IMR-90 (cell line): ENCODE results near the gene MAFF. TPM values are rescaled to one million over a fixed set of nuclear protein-coding genes. Genes with fewer than 3 reads are reported as not detected.

Experiments
- ATAC-seq: fragments of 200-7000 bp; cut with Tn5 transposase; 2 replicates; pipeline ENCODE4 v1.9.1; 2020; ENCODE audit warnings: low read depth, mild to moderate bottlenecking, moderate library complexity
- BruUV-seq: library from RNA; stranded (reverse); fragments of 400-500 nt; replicated peaks from 2 replicates; lab custom pipeline; 2021; lab: Mats Ljungman, UMichigan
- CTCF ChIA-PET: fragments of 300-600 bp; formaldehyde crosslinking; extraction: SDS; loops from one replicate; lab custom pipeline; 2021; ENCODE audit warnings: antibody characterized with exemption; lab: Yijun Ruan, JAX
- POLR2A ChIA-PET: fragments of 300-600 bp; sonication (Branson Sonifier 250); formaldehyde crosslinking; loops from one replicate; lab custom pipeline; 2022; ENCODE audit warnings: antibody characterized with exemption; ENCODE audit not compliant: unreplicated experiment; lab: Charles Lee
- DNase-seq: peaks from one replicate; pipeline ENCODE4 v3.0.0; 2013
- H2AFZ ChIP-seq: replicated peaks from 2 replicates; pipeline ENCODE3; 2013; ENCODE audit warnings: low read length, mild to moderate bottlenecking; ENCODE audit not compliant: poor library complexity
- H2AK5ac ChIP-seq: 2 replicates; pipeline ENCODE4 v1.6.1; 2013; ENCODE audit warnings: low read depth, low read length, inconsistent platforms
- H2AK9ac ChIP-seq: replicated peaks from 2 replicates; pipeline ENCODE3; 2013; ENCODE audit warnings: mild to moderate bottlenecking, low read depth, low read length, moderate library complexity; ENCODE audit not compliant: poor library complexity
- H2BK120ac ChIP-seq: 2 replicates; pipeline ENCODE4 v1.6.1; 2013; ENCODE audit warnings: low read depth, low read length, inconsistent platforms
- H2BK15ac ChIP-seq: 3 replicates; pipeline ENCODE4 v1.6.1; 2013; ENCODE audit warnings: low read depth, low read length, inconsistent platforms
- H2BK20ac ChIP-seq: 2 replicates; pipeline ENCODE4 v1.6.1; 2013; ENCODE audit warnings: low read depth, mild to moderate bottlenecking, inconsistent platforms, low read length, moderate library complexity
- H2BK5ac ChIP-seq: 2 replicates; pipeline ENCODE4 v1.6.1; 2013; ENCODE audit warnings: mild to moderate bottlenecking, low read depth, low read length, inconsistent platforms; ENCODE audit not compliant: poor library complexity, severe bottlenecking
- H3K14ac ChIP-seq: replicated peaks from 2 replicates; pipeline ENCODE4 v1.6.1; 2013; ENCODE audit warnings: low read depth, low read length, inconsistent platforms
- H3K18ac ChIP-seq: 2 replicates; pipeline ENCODE4 v1.6.1; 2013; ENCODE audit warnings: low read depth, low read length, control low read depth
- H3K23ac ChIP-seq: 2 replicates; pipeline ENCODE4 v1.6.1; 2013; ENCODE audit warnings: low read depth, low read length, inconsistent platforms
- H3K27ac ChIP-seq: 2 replicates; pipeline ENCODE4 v1.5.1; 2013; ENCODE audit warnings: mild to moderate bottlenecking, control low read depth, low read length; ENCODE audit not compliant: insufficient read depth
- H3K27me3 ChIP-seq: 2 replicates; pipeline ENCODE4 v1.6.1; 2013; ENCODE audit warnings: low read length; ENCODE audit not compliant: control insufficient read depth, insufficient read depth
- H3K36me3 ChIP-seq: 2 replicates; pipeline ENCODE4 v1.6.1; 2013; ENCODE audit warnings: low read length, mixed read lengths; ENCODE audit not compliant: control insufficient read depth, insufficient read depth
- H3K4ac ChIP-seq: 2 replicates; pipeline ENCODE4 v1.6.1; 2013; ENCODE audit warnings: low read depth, low read length, inconsistent platforms
- H3K4me1 ChIP-seq: 2 replicates; pipeline ENCODE4 v1.6.1; 2013; ENCODE audit warnings: low read length, mixed read lengths; ENCODE audit not compliant: control insufficient read depth, insufficient read depth
- H3K4me2 ChIP-seq: 2 replicates; pipeline ENCODE4 v1.6.1; 2013; ENCODE audit warnings: low read depth, mild to moderate bottlenecking, control low read depth, low read length, moderate library complexity
- H3K4me3 ChIP-seq: 2 replicates; pipeline ENCODE4 v1.5.1; 2013; ENCODE audit warnings: low read depth, mild to moderate bottlenecking, control low read depth, low read length, moderate library complexity; ENCODE audit not compliant: insufficient read depth
- H3K56ac ChIP-seq: 2 replicates; pipeline ENCODE4 v1.6.1; 2013; ENCODE audit warnings: low read length, inconsistent platforms; ENCODE audit not compliant: insufficient read depth; ENCODE audit errors: extremely low read depth
- H3K79me1 ChIP-seq, 2 experiments: 2 replicates each; pipeline ENCODE4 v1.6.1; 2013; ENCODE audit warnings: low read length in 2 of 2, inconsistent platforms in 1 of 2, low read depth in 1 of 2
- H3K9ac ChIP-seq: 2 replicates; pipeline ENCODE4 v1.6.1; 2013; ENCODE audit warnings: low read depth, low read length, control low read depth
- H3K9me1 ChIP-seq: 2 replicates; pipeline ENCODE4 v1.6.1; 2013; ENCODE audit warnings: low read length, inconsistent platforms; ENCODE audit not compliant: insufficient read depth
- H3K9me3 ChIP-seq: 2 replicates; pipeline ENCODE4 v1.6.1; 2013; ENCODE audit warnings: low read length; ENCODE audit not compliant: control insufficient read depth, insufficient read depth
- H4K20me1 ChIP-seq: 2 replicates; pipeline ENCODE4 v1.6.1; 2013; ENCODE audit warnings: low read length, inconsistent platforms; ENCODE audit not compliant: insufficient read depth
- H4K5ac ChIP-seq: 2 replicates; pipeline ENCODE4 v1.6.1; 2013; ENCODE audit warnings: mild to moderate bottlenecking, low read depth, low read length, control low read depth
- H4K8ac ChIP-seq, 2 experiments: 2 replicates each; pipeline ENCODE4 v1.6.1; 2013; ENCODE audit warnings: low read depth in 2 of 2, low read length in 2 of 2, control low read depth in 1 of 2, inconsistent platforms in 1 of 2
- H4K91ac ChIP-seq: 2 replicates; pipeline ENCODE4 v1.6.1; 2013; ENCODE audit warnings: low read depth, low read length, inconsistent platforms; ENCODE audit not compliant: insufficient read depth
- BHLHE40 ChIP-seq: fragments of 150-350 bp; IDR thresholded peaks from 2 replicates; pipeline ENCODE4 v1.6.1; 2016; ENCODE audit warnings: mild to moderate bottlenecking, low read depth, low read length
- CTCF ChIP-seq: conservative IDR thresholded peaks from 2 replicates; pipeline ENCODE4 v1.5.1; 2012; ENCODE audit warnings: mild to moderate bottlenecking, low read depth, low read length, improper control_type of control experiment
- FOS ChIP-seq: fragments of 150-350 bp; IDR thresholded peaks from 2 replicates; pipeline ENCODE4 v1.6.1; 2016; ENCODE audit warnings: low read depth, low read length
- MAFK ChIP-seq: IDR thresholded peaks from 2 replicates; pipeline ENCODE4 v1.6.1; 2012; ENCODE audit warnings: low read depth, low read length, improper control_type of control experiment
- USF2 ChIP-seq: fragments of 150-350 bp; IDR thresholded peaks from 2 replicates; pipeline ENCODE4 v1.6.1; 2017; ENCODE audit warnings: mild to moderate bottlenecking, antibody characterized with exemption, low read length, low read depth
- WGBS, 2 experiments: methylation state at CpG; one replicate each; pipeline versions ENCODE4 v1.1.5 to v1.1.7; 2013; ENCODE audit warnings: missing lambda C conversion rate in 2 of 2; ENCODE audit not compliant: insufficient read length in 1 of 2; ENCODE audit errors: extremely low coverage in 2 of 2; 5-methylcytosine and 5-hydroxymethylcytosine counted together
- dilution Hi-C: fragments of 300-500 bp; cut with HindIII; formaldehyde crosslinking; loops from one replicate; pipeline ENCODE4 v1.14.3; 2018; ENCODE audit warnings: low sequenced_read_pairs; ENCODE audit not compliant: unreplicated experiment
- in situ Hi-C: fragments of 300-500 bp; cut with MboI; formaldehyde crosslinking; loops from 3 replicates; pipeline ENCODE4 v1.14.3; 2019; ENCODE audit warnings: low sequenced_read_pairs, inconsistent platforms, mixed read lengths
- intact Hi-C: fragments of 100-400 bp; cut with micrococcal nuclease; formaldehyde crosslinking; loops from 2 replicates; pipeline ENCODE4 v1.10.0; 2022
- polyA plus RNA-seq, 3 experiments: library from polyadenylated mRNA; depleted of rRNA; stranded (reverse); fragments of >200 nt; gene quantifications; 2 replicates each; pipeline ENCODE4 v1.2.3, GENCODE V29; 2012; ENCODE audit warnings: low replicate concordance in 1 of 3
- total RNA-seq: library from RNA; depleted of rRNA; stranded (reverse); fragments of >200 nt; gene quantifications from 2 replicates; pipeline ENCODE4 v1.2.3, GENCODE V29; 2012

MAFF gene
- total and polyA plus RNA-seq, 2 of the 4 experiments (the other 2 are of a cell fraction) = 18.3 to 25.9 TPM

- TF ChIP-seq CTCF (no peak), BHLHE40 (no peak)
These were observed 37.3 kb upstream of the MAFF start (continued) for GRCh38 chr22:38164551-38164918.

DNA sequence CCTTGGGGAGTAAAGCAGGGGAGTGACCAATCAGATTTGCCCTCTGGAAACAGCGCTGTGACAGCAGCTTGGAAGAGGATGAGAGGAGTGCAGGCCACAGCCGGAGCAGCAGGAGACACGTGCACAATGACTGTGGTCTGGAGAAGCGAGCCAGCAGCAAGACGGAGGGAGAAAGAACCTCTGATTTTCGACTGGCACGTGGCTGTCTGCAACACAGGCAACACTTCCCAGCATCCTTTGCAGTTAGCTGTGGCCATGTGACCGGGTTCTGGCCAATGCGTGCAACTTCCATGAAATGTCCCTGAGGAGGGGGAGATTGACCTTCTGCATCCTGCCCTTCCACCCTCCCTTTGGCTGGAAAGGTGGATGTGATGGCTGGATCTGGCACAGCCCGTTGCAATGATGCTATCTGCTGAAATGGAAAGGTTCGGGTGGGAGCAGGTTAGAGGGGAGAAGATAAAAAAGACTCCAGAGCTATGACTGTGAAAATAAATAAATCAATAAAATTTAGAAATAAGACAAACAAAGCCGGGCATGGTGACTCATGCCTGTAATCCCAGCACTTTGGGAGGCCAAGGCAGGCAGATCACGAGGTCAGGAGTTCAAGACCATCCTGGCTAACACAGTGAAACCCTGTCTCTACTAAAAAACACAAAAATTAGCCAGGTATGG is 35.7 kb upstream of the MAFF start:
- peaks cover 7% of the 10 kb centered on the region; the same call in 1 of the 2 replicates for H3K9me1 ChIP-seq
- H3K9me3 ChIP-seq = no peaks in the 10 kb centered on the region
- H4K5ac ChIP-seq = no peak overlapping the region
- no peak for TF ChIP-seq BHLHE40
- peak; percentile 63; the same call in 1 of the 2 replicates for TF ChIP-seq USF2
- no peak for TF ChIP-seq FOS
- no peak for TF ChIP-seq MAFK
- no peak overlapping the region for H4K91ac ChIP-seq
- no peak overlapping the region for H2BK20ac ChIP-seq
- in situ Hi-C loops = no loop called here
- H3K27ac ChIP-seq = no peak overlapping the region
- intact Hi-C loops = no loop called here
- H3K79me1 ChIP-seq = no peaks in the 10 kb centered on the region; a peak in 1 of 4 replicates
- ATAC-seq (no peak), DNase-seq (no peak)
- ChIA-PET CTCF (interaction anchor here (1.4 kb wide), 1 partner anchor 51 kb away, joined by 3 read pairs; no protein-coding TSS in a partner anchor), POLR2A (no interaction called here)
- H3K56ac ChIP-seq = no peak overlapping the region
- H4K20me1 ChIP-seq = no peaks in the 10 kb centered on the region
- no peaks in the 10 kb centered on the region for H3K27me3 ChIP-seq
- H4K8ac ChIP-seq = peak overlapping the region in 1 of 2 experiments; percentile 30; a peak in 1 of 4 replicates
- no peak overlapping the region for H3K18ac ChIP-seq
- no TSS peak for BruUV-seq
- peaks cover 6% of the 10 kb centered on the region; the same call in 1 of the 2 replicates for H3K4me1 ChIP-seq
- H3K23ac ChIP-seq = no peak overlapping the region
- no peaks in the 10 kb centered on the region; the same call in 1 of the 2 replicates for H3K36me3 ChIP-seq
- no peak overlapping the region for H2BK120ac ChIP-seq
- H3K4me3 ChIP-seq = no peak overlapping the region
- H2AK9ac ChIP-seq = no peak overlapping the region
- no peak overlapping the region for H2BK15ac ChIP-seq
- peak overlapping the region; percentile 88; the same call in 1 of the 2 replicates for H2AK5ac ChIP-seq
- dilution Hi-C loops = no loop called here
- 0 out of 2 replicates have a peak overlapping the region, but pooled peaks have one; percentile 37 for H3K14ac ChIP-seq
- peak overlapping the region; percentile 35; the same call in 1 of the 2 replicates for H3K4ac ChIP-seq
- H3K4me2 ChIP-seq = no peak overlapping the region
- H2AFZ ChIP-seq = peak overlapping the region; percentile 79
- no peak overlapping the region for H3K9ac ChIP-seq
- H2BK5ac ChIP-seq = no peak overlapping the region
- 89% methylated on average over 10 of the region's 13 CpGs; no CpG with 5 or more reads in 1 of the 2 experiments for WGBS, 2 experiments
